Measurements from ENCODE around the gene LCN15. TPM values are rescaled to one million over a fixed set of nuclear protein-coding genes. Genes with fewer than 3 reads are reported as not detected.
"Not testable (repeated sequence)": the region's sequence is repeated elsewhere in the genome, so short reads cannot be mapped to it uniquely, and the experiment has no call there.

Gene LCN15
- total RNA-seq, 2 experiments from 2014 or later: not detected

GRCh38 chr9:136798708-136799078 is 34.4 kb upstream of the LCN15 start:
- Histone ChIP-seq H3K27me3 (ENCODE audit: control insufficient read depth in 1 of 2, insufficient read depth in 2 of 2, low read length in 2 of 2) (peaks cover 0 to 3% of the 10 kb centered on the region in 2 experiments), H3K9me3 (ENCODE audit: control insufficient read depth in 1 of 2, insufficient read depth in 1 of 2, low read length in 2 of 2) (no peaks in the 10 kb centered on the region), H3K36me3 (ENCODE audit: insufficient read depth, low read length) (no peaks in the 10 kb centered on the region), H3K27ac (ENCODE audit: low read depth in 1 of 2, low read length in 2 of 2) (no peak overlapping the region), H3K4me3 (ENCODE audit: low read length) (no peak overlapping the region), H3K4me1 (ENCODE audit: insufficient read depth, low read length) (peaks cover 33% of the 10 kb centered on the region)
- ChIA-PET CTCF (no interaction called here), POLR2A (interaction anchor here (0.5 to 3.8 kb wide), 3 partner anchors 8 to 69 kb away, joined by 3 to 20 read pairs (median 4); partner anchors contain the start of genes RABL6 and TMEM141)
- TF ChIP-seq CTCF (IDR thresholded peaks at IDR 0.05): no peak
- no peak overlapping the region for H3K4me3 Mint-ChIP-seq
- no peaks in the 10 kb centered on the region for H3K36me3 Mint-ChIP-seq (ENCODE audit: low read depth)
- peaks cover 37% of the 10 kb centered on the region for H3K4me1 Mint-ChIP-seq (ENCODE audit: low read depth)
- H3K27me3 Mint-ChIP-seq: no peaks in the 10 kb centered on the region
- H3K27ac Mint-ChIP-seq: no peak overlapping the region
- no peaks in the 10 kb centered on the region for H3K9me3 Mint-ChIP-seq
- ATAC-seq (ENCODE audit: poor library complexity) (no peak), DNase-seq (no peak)
- intact Hi-C loops (cut with DNase I, micrococcal nuclease): loop anchor here in 1 of 2 experiments (10.0 kb wide), 1 partner anchor 656 kb away; the partner anchor contains the start of gene NSMF

DNA sequence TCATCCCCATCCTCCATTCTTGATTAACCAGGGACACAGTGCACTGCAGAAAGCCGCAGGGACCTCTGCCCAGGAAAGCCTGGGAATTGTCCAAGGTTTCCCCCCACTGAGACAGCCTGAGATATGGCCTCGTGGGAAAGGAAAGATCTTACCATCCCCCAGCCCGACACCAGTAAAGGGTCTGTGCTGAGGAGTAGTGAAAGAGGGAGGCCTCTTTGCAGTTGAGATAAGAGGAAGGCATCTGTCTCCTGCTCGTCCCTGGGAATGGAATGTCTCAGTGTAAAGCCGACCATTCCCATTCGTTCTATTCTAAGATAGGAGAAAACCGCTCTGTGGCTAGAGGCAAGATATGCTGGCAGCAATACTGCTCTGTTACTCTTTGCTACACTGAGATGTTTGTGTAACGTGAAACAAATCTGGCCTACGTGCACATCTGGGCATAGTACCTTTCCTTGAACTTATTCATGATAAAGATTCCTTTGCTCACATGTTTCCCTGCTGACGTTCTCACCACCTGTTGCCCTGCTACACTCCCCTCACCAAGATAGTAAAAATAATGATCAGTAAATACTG is 32.5 kb upstream of the LCN15 start:
- peak overlapping the region; percentile 38 for H3K4me3 Mint-ChIP-seq
- H3K9me3 Mint-ChIP-seq; DNase-seq; CTCF ChIA-PET; H3K27ac ChIP-seq (ENCODE audit: low read depth in 1 of 2, low read length in 2 of 2); H3K36me3 Mint-ChIP-seq (ENCODE audit: low read depth); H3K27me3 ChIP-seq (ENCODE audit: control insufficient read depth in 1 of 2, insufficient read depth in 2 of 2, low read length in 2 of 2); H3K4me3 ChIP-seq (ENCODE audit: low read length); H3K27me3 Mint-ChIP-seq; ATAC-seq (ENCODE audit: poor library complexity); H3K9me3 ChIP-seq (ENCODE audit: control insufficient read depth in 1 of 2, insufficient read depth in 1 of 2, low read length in 2 of 2): not testable (repeated sequence)
- H3K4me1 Mint-ChIP-seq (ENCODE audit: low read depth): peaks cover 44% of the 10 kb centered on the region
- POLR2A ChIA-PET: interaction anchor here (1.1 to 3.8 kb wide), 2 partner anchors 11 to 69 kb away, joined by 4 to 20 read pairs; partner anchors contain the start of gene RABL6
- intact Hi-C loops (cut with DNase I, micrococcal nuclease): loop anchor here in 1 of 2 experiments (10.0 kb wide), 1 partner anchor 658 kb away; the partner anchor contains the start of gene NSMF
- H3K36me3 ChIP-seq (ENCODE audit: insufficient read depth, low read length): peaks cover 14% of the 10 kb centered on the region
- peak overlapping the region; percentile 45 for H3K27ac Mint-ChIP-seq
- peaks cover 42% of the 10 kb centered on the region for H3K4me1 ChIP-seq (ENCODE audit: insufficient read depth, low read length)

DNA sequence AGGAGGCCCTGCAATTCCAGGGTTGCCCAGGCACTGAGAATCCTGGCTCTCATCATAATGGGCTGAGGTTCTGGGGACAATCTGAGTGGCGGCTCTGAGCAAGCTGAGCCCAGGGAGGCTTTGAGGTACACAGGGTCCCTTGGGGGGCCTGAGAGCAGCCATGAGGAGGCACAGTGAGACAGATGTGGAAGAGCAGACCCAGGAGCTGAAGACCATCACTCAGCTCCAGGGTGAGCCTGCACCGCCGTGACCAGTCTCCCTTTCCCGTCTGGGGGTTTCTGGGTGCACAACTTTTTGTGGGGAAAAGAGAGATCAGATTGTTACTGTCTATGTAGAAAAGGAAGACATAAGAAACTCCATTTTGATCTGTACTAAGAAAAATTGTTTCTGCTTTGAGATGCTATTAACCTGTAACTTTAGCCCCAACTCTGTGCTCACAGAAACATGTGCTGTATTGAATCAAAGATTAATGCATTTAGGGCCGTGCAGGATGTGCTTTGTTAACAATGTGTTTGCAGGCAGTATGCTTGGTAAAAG is 32.0 kb upstream of the LCN15 start, which contains the start of gene CCDC183:
TSS of gene CCDC183 (plus strand) at position 101 of the 537 bp plus-strand sequence. CDS start at position 161, 60 bp downstream.
- CTCF ChIA-PET: no interaction called here
- no peak within 1 kb of the TSS for H3K4me3 ChIP-seq (ENCODE audit: low read length)
- H3K36me3 ChIP-seq (ENCODE audit: insufficient read depth, low read length): peaks cover 14% of the 10 kb centered on the region
- TF ChIP-seq CTCF (IDR thresholded peaks at IDR 0.05): no peak
- no peaks in the 10 kb centered on the region for H3K27me3 ChIP-seq (ENCODE audit: control insufficient read depth in 1 of 2, insufficient read depth in 2 of 2, low read length in 2 of 2)
- Mint-ChIP-seq H3K27me3 (no peaks in the 10 kb centered on the region), H3K36me3 (ENCODE audit: low read depth) (no peaks in the 10 kb centered on the region), H3K4me3 (peak within 1 kb of the TSS; percentile 38), H3K9me3 (no peaks in the 10 kb centered on the region), H3K4me1 (ENCODE audit: low read depth) (peaks cover 45% of the 10 kb centered on the region), H3K27ac (peak within 1 kb of the TSS; percentile 45)
- H3K4me1 ChIP-seq (ENCODE audit: insufficient read depth, low read length): peaks cover 46% of the 10 kb centered on the region
- intact Hi-C loops (cut with DNase I, micrococcal nuclease): loop anchor here in 1 of 2 experiments (10.0 kb wide), 1 partner anchor 658 kb away; the partner anchor contains the start of gene NSMF
- DNase-seq (no peak), ATAC-seq (ENCODE audit: poor library complexity) (no peak)
- H3K27ac ChIP-seq (ENCODE audit: low read depth in 1 of 2, low read length in 2 of 2): no peak within 1 kb of the TSS
- POLR2A ChIA-PET: interaction anchor here (1.1 kb wide), 1 partner anchor 68 kb away, joined by 4 read pairs; no protein-coding TSS in a partner anchor
- H3K9me3 ChIP-seq (ENCODE audit: control insufficient read depth in 1 of 2, insufficient read depth in 1 of 2, low read length in 2 of 2): no peaks in the 10 kb centered on the region
